GM23338 (cell line): ENCODE results near the gene HSD17B2. TPM values are rescaled to one million over a fixed set of nuclear protein-coding genes. Genes with fewer than 3 reads are reported as not detected.

Experiments used
- ATAC-seq: fragments of 200-7000 bp; cut with Tn5 transposase; 3 replicates; pipeline ENCODE4 v1.9.1; 2020
- DNase-seq: peaks from one replicate; pipeline ENCODE4 v3.0.0-alpha.2; 2015; ENCODE audit warnings: low spot score
- H2AFZ ChIP-seq: fragments of 200-600 bp; sonication (generic); 2 replicates; pipeline ENCODE4 v1.8.0; 2016; ENCODE audit warnings: antibody characterized with exemption, mild to moderate bottlenecking, moderate library complexity
- H3F3A ChIP-seq: fragments of 200-600 bp; sonication (generic); replicated peaks from 2 replicates; pipeline ENCODE4 v1.8.0; 2017; ENCODE audit warnings: antibody characterized with exemption, mixed run types, low read depth
- H3K27ac ChIP-seq: fragments of 200-600 bp; sonication (generic); 2 replicates; pipeline ENCODE4 v1.6.1; 2016; ENCODE audit warnings: low read depth
- H3K27me3 ChIP-seq: fragments of 200-600 bp; sonication (generic); 2 replicates; pipeline ENCODE4 v1.8.0; 2016; ENCODE audit warnings: mild to moderate bottlenecking, mixed run types, moderate library complexity; ENCODE audit not compliant: insufficient read depth
- H3K36me3 ChIP-seq: fragments of 200-600 bp; sonication (generic); 2 replicates; pipeline ENCODE4 v1.8.0; 2016; ENCODE audit warnings: mild to moderate bottlenecking; ENCODE audit not compliant: insufficient read depth
- H3K4me1 ChIP-seq: fragments of 200-600 bp; sonication (generic); 2 replicates; pipeline ENCODE4 v1.8.0; 2016; ENCODE audit warnings: mild to moderate bottlenecking, moderate library complexity; ENCODE audit not compliant: insufficient read depth
- H3K4me2 ChIP-seq: fragments of 200-600 bp; sonication (generic); 2 replicates; pipeline ENCODE4 v1.7.1; 2017; ENCODE audit warnings: mixed run types
- H3K4me3 ChIP-seq: fragments of 200-600 bp; sonication (generic); 2 replicates; pipeline ENCODE4 v1.6.1; 2016; ENCODE audit warnings: mixed run types
- H3K79me2 ChIP-seq: fragments of 200-600 bp; sonication (generic); replicated peaks from 2 replicates; pipeline ENCODE4 v1.8.0; 2017; ENCODE audit warnings: mild to moderate bottlenecking; ENCODE audit not compliant: insufficient read depth
- H3K9me2 ChIP-seq: fragments of 200-600 bp; sonication (generic); 2 replicates; pipeline ENCODE4 v1.8.0; 2017; ENCODE audit not compliant: insufficient read depth
- H4K20me1 ChIP-seq: fragments of 200-600 bp; sonication (generic); replicated peaks from 2 replicates; pipeline ENCODE4 v1.8.0; 2017; ENCODE audit warnings: mild to moderate bottlenecking; ENCODE audit not compliant: insufficient read depth
- H3K27ac Mint-ChIP-seq: 2 replicates; pipeline ENCODE4 v1.8.0; 2020; ENCODE audit warnings: inconsistent platforms, mild to moderate bottlenecking, moderate library complexity, mixed read lengths
- H3K27me3 Mint-ChIP-seq: 3 replicates; pipeline ENCODE4 v1.8.0; 2022; ENCODE audit warnings: low read depth, mild to moderate bottlenecking, moderate library complexity, mixed read lengths, inconsistent platforms; ENCODE audit not compliant: insufficient read depth, poor library complexity
- H3K36me3 Mint-ChIP-seq: 3 replicates; pipeline ENCODE4 v1.8.0; 2021; ENCODE audit warnings: low read depth, mild to moderate bottlenecking, inconsistent platforms, moderate library complexity, mixed read lengths
- H3K4me1 Mint-ChIP-seq: 3 replicates; pipeline ENCODE4 v1.8.0; 2020; ENCODE audit warnings: mild to moderate bottlenecking, inconsistent platforms, mixed read lengths
- H3K4me3 Mint-ChIP-seq: 3 replicates; pipeline ENCODE4 v1.8.0; 2021; ENCODE audit warnings: moderate library complexity, mild to moderate bottlenecking, inconsistent platforms, mixed read lengths
- H3K9me3 Mint-ChIP-seq: 3 replicates; pipeline ENCODE4 v1.8.0; 2020; ENCODE audit warnings: moderate library complexity, mild to moderate bottlenecking, inconsistent platforms, mixed read lengths
- CREB1 ChIP-seq: fragments of 250-450 bp; sonication (Bioruptor Pico); IDR thresholded peaks from 2 replicates; pipeline ENCODE4 v1.5.0; 2020; ENCODE audit warnings: low read depth, mild to moderate bottlenecking, moderate library complexity
- ETS1 ChIP-seq: IDR thresholded peaks from 2 replicates; pipeline ENCODE4 v1.6.1; 2016; ENCODE audit warnings: antibody characterized with exemption
- EZH2 ChIP-seq: fragments of 200-600 bp; sonication (generic); IDR thresholded peaks from one replicate; pipeline ENCODE4 v1.8.0; 2017; ENCODE audit warnings: antibody characterized with exemption, mild to moderate bottlenecking, low read depth; ENCODE audit not compliant: unreplicated experiment
- EZH2phosphoT487 ChIP-seq: fragments of 200-600 bp; sonication (generic); IDR thresholded peaks from one replicate; pipeline ENCODE4 v1.8.1; 2018; ENCODE audit warnings: antibody characterized with exemption; ENCODE audit not compliant: unreplicated experiment
- JUNB ChIP-seq: IDR thresholded peaks from one replicate; pipeline ENCODE4 v1.6.1; 2016; ENCODE audit warnings: antibody characterized with exemption; ENCODE audit not compliant: unreplicated experiment
- NANOG ChIP-seq: IDR thresholded peaks from 2 replicates; pipeline ENCODE4 v1.6.1; 2016; ENCODE audit warnings: antibody characterized with exemption, borderline replicate concordance
- POLR2AphosphoS5 ChIP-seq: IDR thresholded peaks from 2 replicates; pipeline ENCODE4 v1.6.1; 2016; ENCODE audit warnings: antibody characterized with exemption, low read depth
- REST ChIP-seq: IDR thresholded peaks from one replicate; pipeline ENCODE4 v1.6.1; 2018; ENCODE audit warnings: antibody characterized with exemption; ENCODE audit not compliant: unreplicated experiment
- STAT1 ChIP-seq: IDR thresholded peaks from one replicate; pipeline ENCODE4 v1.6.1; 2016; ENCODE audit warnings: antibody characterized with exemption; ENCODE audit not compliant: unreplicated experiment
- ZNF114 ChIP-seq: fragments of 250-450 bp; sonication (Bioruptor Pico); IDR thresholded peaks from 2 replicates; pipeline ENCODE4 v1.5.0; 2020; ENCODE audit warnings: mild to moderate bottlenecking, moderate library complexity
- ZNF331 ChIP-seq: fragments of 250-450 bp; sonication (Bioruptor Pico); IDR thresholded peaks from 2 replicates; pipeline ENCODE4 v1.5.0; 2020; ENCODE audit warnings: low read depth, mild to moderate bottlenecking, moderate library complexity
- ZNF462 ChIP-seq: fragments of 250-450 bp; sonication (Bioruptor Pico); IDR thresholded peaks from 2 replicates; pipeline ENCODE4 v1.5.0; 2020; ENCODE audit warnings: mild to moderate bottlenecking, moderate library complexity
- polyA plus RNA-seq: library from polyadenylated mRNA; unstranded; fragments of >200 nt; fragmentation: Nextera tagmentation; extraction: Ambion mirVana; gene quantifications from 2 replicates; pipeline ENCODE4 v1.2.1, GENCODE V29; 2016
- total RNA-seq: library from RNA; depleted of rRNA; stranded (reverse); fragments of >200 nt; shearing (Covaris generic); gene quantifications from 2 replicates; pipeline ENCODE4 v1.2.3, GENCODE V29; 2014
- TF ChIP-seq, protein P1 (sequence below), 2 experiments: fragments of 200-600 bp in 1 of 2; sonication (generic) in 1 of 2; conservative IDR thresholded peaks; 2 replicates each; pipeline versions ENCODE4 v1.5.1 to v1.6.1; 2016 to 2017; ENCODE audit warnings: antibody characterized with exemption in 2 of 2, low read depth in 2 of 2, mild to moderate bottlenecking in 2 of 2, moderate library complexity in 1 of 2

The HSD17B2 gene
- total and polyA plus RNA-seq, 2 experiments from 2014 or later: 0.29 TPM; not detected in 1

DNA sequence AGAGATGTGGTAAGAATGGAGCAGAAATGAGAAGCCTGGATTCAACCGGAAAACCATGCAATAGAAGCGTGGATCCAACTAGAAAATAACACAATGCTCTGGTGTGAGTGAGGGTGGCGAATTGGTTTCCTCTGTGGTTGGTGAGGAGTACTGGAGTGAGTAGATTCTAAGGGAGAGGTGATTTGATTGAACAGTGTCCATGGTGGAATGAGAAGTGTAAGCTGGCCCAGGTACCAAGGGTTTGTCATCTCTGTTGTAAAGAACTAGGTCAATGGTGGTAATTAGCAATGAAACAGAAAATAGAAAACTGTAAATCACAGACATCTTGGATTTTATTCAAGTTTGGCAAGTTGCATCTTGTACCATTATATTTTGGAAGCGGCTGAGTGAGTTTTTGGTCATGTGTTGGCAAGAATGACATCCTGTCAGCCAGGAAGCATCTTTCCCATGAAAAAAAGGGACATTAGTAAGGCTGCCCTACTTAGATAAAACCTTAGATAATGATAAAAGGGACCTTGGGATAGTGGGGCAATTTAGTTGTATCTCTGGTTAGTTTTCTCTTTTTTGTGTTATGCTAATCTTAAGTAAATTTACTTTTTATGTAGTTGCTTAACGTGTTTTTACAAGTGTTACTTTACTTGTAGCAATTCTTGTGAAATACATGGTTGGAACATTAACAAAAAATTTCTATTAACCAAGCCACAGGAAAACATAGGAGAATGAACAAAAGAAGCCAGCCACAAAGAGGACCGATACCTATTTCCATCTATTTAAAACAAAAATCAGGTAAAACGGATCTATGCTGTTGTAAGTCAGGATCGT, 20.9 kb downstream of the HSD17B2 start:
- no peaks in the 10 kb centered on the region for H3K4me1 Mint-ChIP-seq
- ATAC-seq: no peak
- TF ChIP-seq ETS1 (no peak), ZNF331 (CRISPR knock-in tag) (no peak), ZNF114 (CRISPR knock-in tag) (no peak), EZH2phosphoT487 (no peak), NANOG (no peak), ZNF462 (CRISPR knock-in tag) (no peak), POLR2AphosphoS5 (no peak), STAT1 (no peak), CREB1 (CRISPR knock-in tag) (no peak), EZH2 (no peak), JUNB (no peak), REST (no peak)
- TF ChIP-seq, protein P1, sequence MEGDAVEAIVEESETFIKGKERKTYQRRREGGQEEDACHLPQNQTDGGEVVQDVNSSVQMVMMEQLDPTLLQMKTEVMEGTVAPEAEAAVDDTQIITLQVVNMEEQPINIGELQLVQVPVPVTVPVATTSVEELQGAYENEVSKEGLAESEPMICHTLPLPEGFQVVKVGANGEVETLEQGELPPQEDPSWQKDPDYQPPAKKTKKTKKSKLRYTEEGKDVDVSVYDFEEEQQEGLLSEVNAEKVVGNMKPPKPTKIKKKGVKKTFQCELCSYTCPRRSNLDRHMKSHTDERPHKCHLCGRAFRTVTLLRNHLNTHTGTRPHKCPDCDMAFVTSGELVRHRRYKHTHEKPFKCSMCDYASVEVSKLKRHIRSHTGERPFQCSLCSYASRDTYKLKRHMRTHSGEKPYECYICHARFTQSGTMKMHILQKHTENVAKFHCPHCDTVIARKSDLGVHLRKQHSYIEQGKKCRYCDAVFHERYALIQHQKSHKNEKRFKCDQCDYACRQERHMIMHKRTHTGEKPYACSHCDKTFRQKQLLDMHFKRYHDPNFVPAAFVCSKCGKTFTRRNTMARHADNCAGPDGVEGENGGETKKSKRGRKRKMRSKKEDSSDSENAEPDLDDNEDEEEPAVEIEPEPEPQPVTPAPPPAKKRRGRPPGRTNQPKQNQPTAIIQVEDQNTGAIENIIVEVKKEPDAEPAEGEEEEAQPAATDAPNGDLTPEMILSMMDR (conservative IDR thresholded peaks at IDR 0.05; ENCODE audit: low read depth in 2 of 2): no peak
- Histone ChIP-seq H3K27me3 (no peaks in the 10 kb centered on the region), H3K27ac (no peak overlapping the region), H2AFZ (no peak overlapping the region), H3K4me3 (no peak overlapping the region), H3K4me1 (no peaks in the 10 kb centered on the region), H3K9me2 (0 out of 2 replicates have a peak, but pooled peaks cover 7% of the 10 kb centered on the region), H3F3A (no peaks in the 10 kb centered on the region), H3K79me2 (no peaks in the 10 kb centered on the region), H4K20me1 (no peaks in the 10 kb centered on the region), H3K36me3 (no peaks in the 10 kb centered on the region), H3K4me2 (no peak overlapping the region)
- peaks cover 5% of the 10 kb centered on the region for H3K27me3 Mint-ChIP-seq
- H3K27ac Mint-ChIP-seq: no peak overlapping the region
- H3K4me3 Mint-ChIP-seq: no peak overlapping the region
- DNase-seq: no peak
- no peaks in the 10 kb centered on the region for H3K36me3 Mint-ChIP-seq
- no peaks in the 10 kb centered on the region; the same call in 2 of the 3 replicates for H3K9me3 Mint-ChIP-seq
